Measurements from ENCODE around the gene EPHB2.

- no peak for TF ChIP-seq CTCF (IDR thresholded peaks at IDR 0.05)
- no peak for TF ChIP-seq POLR2A (IDR thresholded peaks at IDR 0.05)
Observed at GRCh38 chr1:22741118-22741517, 30.5 kb downstream of the EPHB2 start.
